ENCODE data around the gene ATXN7L1. TPM values are rescaled to one million over a fixed set of nuclear protein-coding genes. Genes with fewer than 3 reads are reported as not detected.

Gene ATXN7L1
- total and polyA plus RNA-seq, 8 donors, result 13.0 to 15.5 (median 13.8) TPM

DNA sequence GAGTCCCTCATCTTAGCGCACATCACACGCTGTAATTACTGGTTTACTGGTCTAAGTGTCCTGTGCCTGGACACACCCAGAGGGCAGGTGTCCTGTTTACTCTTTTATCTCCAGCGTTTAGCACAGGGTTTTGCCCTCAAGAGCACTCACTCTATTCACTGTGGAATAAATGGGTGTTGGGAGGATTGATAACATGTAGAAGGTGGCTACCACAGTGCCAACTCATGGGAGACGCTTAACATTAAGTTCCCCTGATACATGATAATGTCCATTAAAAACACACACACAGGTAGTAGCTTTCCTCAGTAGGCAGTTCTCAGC, 199.0 kb downstream of the ATXN7L1 start:
- H3K4me1 ChIP-seq, result peaks cover 33 to 83% of the 10 kb centered on the region in 2 donors
- H3K36me3 ChIP-seq, result no peaks in the 10 kb centered on the region
- H3K27ac ChIP-seq, result peak overlapping the region in 1 of 2 donors; percentile 83
- ATAC-seq (no peak), DNase-seq (no peak)
- H3K4me3 ChIP-seq, result peak overlapping the region in 1 of 2 donors; percentile 41
- TF ChIP-seq CTCF (IDR thresholded peaks at IDR 0.05), result no peak
- intact Hi-C loops (cut with DNase I), result no loop called here
- H3K9me3 ChIP-seq, result no peaks in the 10 kb centered on the region
- H3K27me3 ChIP-seq, result no peaks in the 10 kb centered on the region

DNA sequence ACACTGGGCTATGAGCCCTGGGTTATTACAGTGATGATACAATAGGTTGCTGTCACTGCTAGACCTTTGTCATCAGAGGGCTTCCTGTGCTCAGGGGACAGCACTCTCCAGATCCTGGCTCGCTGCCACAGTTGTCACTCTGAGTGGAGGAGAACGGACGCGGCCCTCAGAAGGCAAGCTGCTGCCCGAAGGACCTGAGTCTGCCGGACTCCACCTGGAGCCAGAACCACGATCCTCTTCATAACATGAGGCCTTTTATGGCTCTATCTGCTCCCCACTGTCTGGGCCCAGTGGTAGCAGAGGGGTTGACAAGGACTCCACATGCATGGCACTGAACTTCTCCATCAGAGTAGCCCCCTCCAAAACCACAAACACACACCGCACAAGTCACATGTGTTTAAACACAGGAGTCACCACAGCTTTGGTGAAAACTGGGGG, 200.4 kb downstream of the ATXN7L1 start:
- ATAC-seq, result no peak
- Histone ChIP-seq H3K4me3 (no peak overlapping the region), H3K36me3 (no peaks in the 10 kb centered on the region), H3K9me3 (no peaks in the 10 kb centered on the region), H3K27me3 (no peaks in the 10 kb centered on the region), H3K27ac (peak overlapping the region in 1 of 2 donors; percentile 46), H3K4me1 (peaks cover 33 to 82% of the 10 kb centered on the region in 2 donors)
- no peak for TF ChIP-seq CTCF (IDR thresholded peaks at IDR 0.05)
- intact Hi-C loops (cut with DNase I), result no loop called here
- DNase-seq, result peak in 1 of 4 donors; percentile 82

- H3K27me3 ChIP-seq, result no peaks in the 10 kb centered on the region
- H3K27ac ChIP-seq, result no peak overlapping the region
- ATAC-seq (no peak), DNase-seq (no peak)
- intact Hi-C loops (cut with DNase I), result no loop called here
- no peak for TF ChIP-seq CTCF (IDR thresholded peaks at IDR 0.05)
- H3K36me3 ChIP-seq, result no peaks in the 10 kb centered on the region
- peaks cover 26 to 67% of the 10 kb centered on the region in 2 donors for H3K4me1 ChIP-seq
- H3K4me3 ChIP-seq, result no peak overlapping the region
- no peaks in the 10 kb centered on the region for H3K9me3 ChIP-seq
Measured at GRCh38 chr7:105674200-105674920, 202.0 kb downstream of the ATXN7L1 start.

DNA sequence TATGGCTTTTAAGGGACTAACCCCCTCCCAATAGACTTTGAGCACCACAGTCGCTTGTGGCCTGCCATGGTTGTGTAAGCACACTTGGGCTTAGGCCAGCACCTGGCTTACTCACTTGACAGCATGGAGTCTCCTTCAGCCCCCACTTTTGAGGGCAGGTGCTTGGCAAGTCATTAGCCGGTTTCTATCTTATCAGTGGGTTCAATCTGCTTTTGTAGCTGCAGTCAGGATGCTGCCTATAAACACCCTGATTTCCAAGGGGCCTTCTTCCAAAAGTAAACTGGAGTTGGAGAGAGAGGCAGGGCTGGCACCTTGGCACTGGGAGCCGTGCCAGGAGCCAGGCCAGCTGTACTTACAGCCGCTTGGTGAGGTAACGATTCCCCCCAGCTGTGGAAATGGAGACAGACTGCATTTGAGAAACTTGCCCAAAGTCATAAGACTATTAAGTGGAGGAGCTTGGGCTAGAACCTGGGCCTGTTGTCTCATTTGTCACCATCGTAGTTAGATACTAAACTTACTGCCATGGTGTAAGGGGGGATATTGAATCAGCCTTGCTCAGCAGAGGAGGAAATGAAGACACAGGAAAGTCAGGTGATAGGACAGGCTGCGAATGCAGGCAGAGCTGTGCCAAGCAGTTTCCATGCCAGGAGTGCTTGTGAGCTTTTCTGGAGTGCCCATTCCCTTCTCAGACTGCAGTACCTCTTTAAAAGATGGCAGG, 202.9 kb downstream of the ATXN7L1 start:
- Histone ChIP-seq H3K9me3 (no peaks in the 10 kb centered on the region), H3K27me3 (no peaks in the 10 kb centered on the region), H3K4me1 (peaks cover 20 to 59% of the 10 kb centered on the region in 2 donors), H3K4me3 (no peak overlapping the region), H3K27ac (peak overlapping the region in 1 of 2 donors; percentile 64), H3K36me3 (no peaks in the 10 kb centered on the region)
- DNase-seq, result peak in 1 of 4 donors; percentile 59
- no peak for TF ChIP-seq CTCF (IDR thresholded peaks at IDR 0.05)
- intact Hi-C loops (cut with DNase I), result no loop called here
- peak; percentile 74 for ATAC-seq

DNA sequence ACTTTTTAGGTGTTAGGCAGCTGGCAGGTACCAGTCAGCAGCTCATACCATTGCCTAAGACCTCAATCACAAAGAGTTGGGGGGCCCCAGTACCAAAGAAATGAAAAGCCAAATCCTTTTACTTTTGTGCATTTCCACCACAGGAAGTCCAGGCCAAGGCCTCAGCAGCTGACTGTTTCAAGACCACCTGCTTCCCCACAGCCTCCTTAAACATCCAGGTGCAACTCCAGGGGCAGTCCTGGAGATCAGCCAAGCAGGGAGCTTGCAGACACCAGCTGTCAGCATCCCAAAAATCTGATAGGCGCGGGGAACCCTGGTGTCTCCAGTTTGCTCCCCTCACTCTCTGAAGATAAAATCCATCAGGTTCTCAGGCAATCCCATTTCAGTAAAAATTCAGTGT, 203.6 kb downstream of the ATXN7L1 start:
- DNase-seq (no peak), ATAC-seq (no peak)
- no peak for TF ChIP-seq CTCF (IDR thresholded peaks at IDR 0.05)
- Histone ChIP-seq H3K4me1 (peaks cover 12 to 52% of the 10 kb centered on the region in 2 donors), H3K36me3 (no peaks in the 10 kb centered on the region), H3K27ac (peak overlapping the region in 1 of 2 donors; percentile 64), H3K9me3 (no peaks in the 10 kb centered on the region), H3K27me3 (no peaks in the 10 kb centered on the region), H3K4me3 (no peak overlapping the region)
- intact Hi-C loops (cut with DNase I), result no loop called here

Data from left lung (tissue), 10 donors.